HTR-8/SVneo (cell line): Measurements from ENCODE around the gene ARMC9.
A peak's percentile ranks its signal among the peaks of the same experiment; 100 is the strongest.

Source experiments
- DNase-seq: peaks from one replicate; pipeline ENCODE4 v3.0.0; 2011; ENCODE audit warnings: low spot score, mixed read lengths; ENCODE audit not compliant: insufficient read length
- FAIRE-seq: peaks from 2 replicates; lab custom pipeline; 2011; peaks lifted over from hg19 to GRCh38; lab: Jason Lieb, UNC

Gene ARMC9

GRCh38 chr2:231276987-231277386 lies 78.6 kb downstream of the ARMC9 start:
- FAIRE-seq, result no peak

GRCh38 chr2:231277962-231278361 lies 79.5 kb downstream of the ARMC9 start:
- no peak for FAIRE-seq
- no peak for DNase-seq

More at GRCh38 chr2:231276987-231277386, 78.6 kb downstream of the ARMC9 start:
- DNase-seq, result no peak

- DNase-seq (no peak), FAIRE-seq (no peak)
Measured at GRCh38 chr2:231278868-231279267, 80.4 kb downstream of the ARMC9 start.

- FAIRE-seq (no peak), DNase-seq (no peak)
Measured at GRCh38 chr2:231280846-231281245, 82.4 kb downstream of the ARMC9 start.

GRCh38 chr2:231284296-231284695 lies 85.9 kb downstream of the ARMC9 start:
- FAIRE-seq, result no peak
- no peak for DNase-seq

GRCh38 chr2:231286964-231287363 lies 88.5 kb downstream of the ARMC9 start:
- FAIRE-seq, result no peak

GRCh38 chr2:231287696-231288095 lies 89.3 kb downstream of the ARMC9 start:
- DNase-seq (no peak), FAIRE-seq (no peak)

More at GRCh38 chr2:231286964-231287363, 88.5 kb downstream of the ARMC9 start:
- no peak for DNase-seq

GRCh38 chr2:231288590-231288989 lies 90.2 kb downstream of the ARMC9 start:
- FAIRE-seq, result no peak
- no peak for DNase-seq

- no peak for DNase-seq
- no peak for FAIRE-seq
Measured at GRCh38 chr2:231290321-231291015, 92.0 kb downstream of the ARMC9 start.

- no peak for FAIRE-seq
Measured at GRCh38 chr2:231292472-231293134, 94.2 kb downstream of the ARMC9 start.

GRCh38 chr2:231293163-231293562 lies 94.7 kb downstream of the ARMC9 start:
- DNase-seq, result no peak

More at GRCh38 chr2:231292472-231293134, 94.2 kb downstream of the ARMC9 start:
- DNase-seq, result no peak

GRCh38 chr2:231294116-231294515 lies 95.7 kb downstream of the ARMC9 start:
- FAIRE-seq, result no peak

More at GRCh38 chr2:231293163-231293562, 94.7 kb downstream of the ARMC9 start:
- FAIRE-seq, result no peak

GRCh38 chr2:231294571-231295362 lies 96.3 kb downstream of the ARMC9 start:
- DNase-seq, result no peak
- no peak for FAIRE-seq

More at GRCh38 chr2:231294116-231294515, 95.7 kb downstream of the ARMC9 start:
- DNase-seq, result no peak

- FAIRE-seq (no peak), DNase-seq (no peak)
Measured at GRCh38 chr2:231295363-231295655, 96.9 kb downstream of the ARMC9 start.

- FAIRE-seq, result no peak
- DNase-seq, result no peak
Measured at GRCh38 chr2:231296401-231296974, 98.1 kb downstream of the ARMC9 start.

- DNase-seq, result peak; percentile 78
- FAIRE-seq, result peak; percentile 49
Measured at GRCh38 chr2:231297108-231297908, 98.9 kb downstream of the ARMC9 start.

- FAIRE-seq (no peak), DNase-seq (no peak)
Measured at GRCh38 chr2:231298091-231298490, 99.7 kb downstream of the ARMC9 start.

- DNase-seq (no peak), FAIRE-seq (no peak)
Measured at GRCh38 chr2:231299267-231299666, 100.8 kb downstream of the ARMC9 start.

- DNase-seq, result no peak
- FAIRE-seq, result no peak
Measured at GRCh38 chr2:231300020-231300721, 101.7 kb downstream of the ARMC9 start.
